Measurements from ENCODE around the gene EFNB3.

Gene EFNB3, protein sequence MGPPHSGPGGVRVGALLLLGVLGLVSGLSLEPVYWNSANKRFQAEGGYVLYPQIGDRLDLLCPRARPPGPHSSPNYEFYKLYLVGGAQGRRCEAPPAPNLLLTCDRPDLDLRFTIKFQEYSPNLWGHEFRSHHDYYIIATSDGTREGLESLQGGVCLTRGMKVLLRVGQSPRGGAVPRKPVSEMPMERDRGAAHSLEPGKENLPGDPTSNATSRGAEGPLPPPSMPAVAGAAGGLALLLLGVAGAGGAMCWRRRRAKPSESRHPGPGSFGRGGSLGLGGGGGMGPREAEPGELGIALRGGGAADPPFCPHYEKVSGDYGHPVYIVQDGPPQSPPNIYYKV

DNA sequence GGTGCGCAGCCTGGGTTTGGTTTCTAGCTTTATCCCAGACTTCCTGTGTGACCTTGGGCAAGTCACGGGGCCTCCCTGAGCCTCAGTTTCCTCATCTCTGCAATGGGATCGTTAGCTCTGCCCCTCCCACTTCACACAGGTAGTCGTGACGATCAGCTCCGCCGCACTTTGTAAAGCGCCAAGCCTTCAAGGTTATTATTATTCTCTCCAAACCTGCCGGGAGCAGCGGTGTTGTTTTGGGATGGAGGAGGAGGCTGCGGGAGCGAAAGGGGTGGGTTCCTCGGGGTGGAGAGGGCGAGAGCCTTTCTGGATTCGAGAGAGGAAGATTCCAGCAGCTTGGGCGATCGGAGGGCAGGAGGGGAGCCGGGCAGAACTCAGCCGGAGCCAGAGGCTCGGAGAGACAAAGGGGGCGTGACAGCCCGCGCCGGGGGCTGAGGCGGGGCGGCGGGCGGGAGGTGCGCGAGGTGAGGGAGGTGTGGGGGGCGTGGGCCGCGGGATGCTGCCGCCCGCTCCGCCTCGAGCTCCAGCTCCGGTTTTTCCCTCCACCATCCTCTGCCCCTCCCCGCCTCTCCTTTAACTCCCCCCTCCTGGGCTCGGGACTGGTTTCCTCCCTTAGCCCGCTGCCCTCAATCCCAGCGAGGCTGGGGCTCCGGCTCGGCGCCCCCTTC is at the start of gene EFNB3:
Gene EFNB3, plus strand, starts transcription at position 602 of the 668 bp plus-strand sequence. CDS start 397 bp downstream, outside the sequence.
- peak in 1 of 2 experiments; percentile 72 for DNase-seq

DNA sequence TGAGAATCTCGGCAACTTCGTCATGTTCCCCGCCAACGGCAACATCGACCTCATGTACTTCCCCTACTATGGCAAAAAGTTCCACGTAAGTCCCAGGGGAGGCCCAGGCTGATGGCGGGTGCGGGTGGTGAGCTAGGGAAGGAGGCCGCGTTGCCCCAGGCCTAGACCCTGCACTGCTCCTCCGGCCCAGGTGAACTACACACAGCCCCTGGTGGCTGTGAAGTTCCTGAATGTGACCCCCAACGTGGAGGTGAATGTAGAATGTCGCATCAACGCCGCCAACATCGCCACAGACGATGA is 49.5 kb upstream of the EFNB3 start:
- no peak for DNase-seq

DNA sequence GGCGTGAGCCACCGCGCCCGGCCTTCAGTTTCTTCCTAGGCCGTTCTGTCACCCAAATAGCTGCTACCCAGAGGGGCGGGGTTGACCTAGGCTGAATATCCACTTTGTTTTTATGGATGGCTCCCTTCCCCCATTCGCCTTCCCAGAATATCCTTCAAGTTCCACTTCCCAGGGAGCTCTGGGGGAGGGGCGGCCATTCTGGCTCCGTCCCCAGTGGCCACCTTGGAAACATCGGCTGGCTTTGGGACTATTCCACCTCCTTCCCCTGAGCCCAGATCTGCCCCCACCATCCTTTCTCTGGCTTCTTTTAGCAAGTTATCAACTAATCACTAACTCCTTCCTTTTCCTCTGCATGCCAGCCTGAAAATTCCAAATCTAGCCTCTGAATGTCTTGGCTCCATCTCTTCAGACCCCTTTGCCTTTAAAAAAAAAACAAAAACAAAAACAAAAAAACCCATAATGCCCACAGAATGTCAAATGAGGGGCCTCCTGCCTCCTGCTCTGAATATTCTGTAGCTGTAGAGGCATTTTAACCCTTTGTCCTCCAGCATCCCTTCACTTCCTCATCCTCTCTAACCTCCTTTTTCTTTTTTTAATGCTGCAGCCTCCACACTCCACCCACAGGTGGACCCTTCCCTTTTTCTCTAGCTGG is 47.9 kb upstream of the EFNB3 start:
- no peak for DNase-seq

DNA sequence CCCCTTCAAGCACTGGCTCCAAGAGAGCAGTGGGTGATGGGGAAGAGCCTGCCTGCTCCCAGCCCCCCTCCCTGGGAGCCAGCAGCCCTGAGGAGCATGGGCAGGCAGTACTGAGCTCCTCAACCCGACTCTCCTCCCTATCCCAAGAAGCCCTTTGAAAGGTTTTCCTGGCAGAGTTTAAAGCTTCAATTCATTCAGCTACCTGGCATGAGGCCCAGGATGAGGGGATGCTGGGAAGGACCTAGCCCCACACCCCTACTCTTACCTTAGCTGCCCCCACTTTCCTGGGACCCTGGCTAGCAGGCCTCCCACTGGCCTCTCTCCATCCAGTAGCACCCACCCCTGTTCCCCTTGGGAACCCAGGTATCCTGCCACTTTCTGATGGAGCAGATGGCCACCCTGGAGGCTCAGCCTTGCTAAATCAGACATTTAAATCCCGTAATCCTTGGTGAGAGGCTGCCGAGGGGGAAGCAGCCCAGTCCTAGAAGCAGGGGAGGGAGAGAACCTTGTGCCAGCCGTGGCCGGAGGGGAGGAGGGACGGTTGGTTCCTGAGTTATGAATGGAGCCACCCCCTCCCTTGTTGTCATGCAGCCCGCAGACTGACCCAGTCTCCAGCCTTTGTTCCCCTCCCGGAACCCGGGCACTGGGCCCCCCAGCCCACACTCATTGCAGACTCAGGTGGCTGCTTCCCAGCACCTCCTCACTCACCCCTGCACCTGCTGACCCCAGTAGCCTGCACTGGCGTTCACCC is 37.2 kb upstream of the EFNB3 start:
- no peak for DNase-seq

DNA sequence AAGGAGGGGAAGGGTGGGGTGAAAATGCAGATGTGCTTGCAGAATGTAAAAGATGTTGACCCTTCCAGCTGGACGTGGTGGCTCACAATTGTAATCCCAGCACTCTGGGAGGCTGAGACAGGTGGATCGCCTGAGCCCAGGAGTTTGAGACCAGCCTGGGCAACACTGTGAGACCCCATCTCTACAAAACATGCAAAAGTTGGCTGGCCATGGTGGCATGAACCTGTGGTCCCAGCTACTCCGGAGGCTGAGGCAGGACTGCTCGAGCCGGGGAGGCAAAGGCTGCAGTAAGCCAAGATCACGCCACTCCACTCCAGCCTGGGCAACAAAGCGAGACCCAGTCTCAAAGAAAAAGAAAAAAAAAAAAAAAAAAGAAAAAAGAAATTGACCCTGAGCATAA is 36.5 kb upstream of the EFNB3 start:
- DNase-seq: no peak

DNA sequence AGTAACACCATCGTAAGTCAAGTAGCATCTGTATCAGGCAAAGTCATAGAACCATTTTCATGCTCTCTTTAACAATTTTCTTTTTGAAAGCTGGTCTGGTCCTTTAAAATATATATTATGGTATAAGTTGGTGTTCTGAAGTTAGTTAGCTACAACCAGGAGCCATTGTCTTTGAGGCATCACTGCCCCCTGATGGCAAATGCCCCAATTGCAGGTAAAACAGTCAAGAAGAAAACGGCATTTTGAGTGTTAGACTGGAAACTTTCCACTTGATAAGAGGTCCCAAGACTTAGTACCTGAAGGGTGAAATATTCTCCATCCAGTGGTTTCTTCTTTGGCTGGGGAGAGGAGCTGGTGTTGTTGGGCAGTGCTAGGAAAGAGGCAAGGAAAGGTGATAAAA is 31.8 kb upstream of the EFNB3 start:
- peak in 1 of 2 experiments; percentile 33 for DNase-seq

DNA sequence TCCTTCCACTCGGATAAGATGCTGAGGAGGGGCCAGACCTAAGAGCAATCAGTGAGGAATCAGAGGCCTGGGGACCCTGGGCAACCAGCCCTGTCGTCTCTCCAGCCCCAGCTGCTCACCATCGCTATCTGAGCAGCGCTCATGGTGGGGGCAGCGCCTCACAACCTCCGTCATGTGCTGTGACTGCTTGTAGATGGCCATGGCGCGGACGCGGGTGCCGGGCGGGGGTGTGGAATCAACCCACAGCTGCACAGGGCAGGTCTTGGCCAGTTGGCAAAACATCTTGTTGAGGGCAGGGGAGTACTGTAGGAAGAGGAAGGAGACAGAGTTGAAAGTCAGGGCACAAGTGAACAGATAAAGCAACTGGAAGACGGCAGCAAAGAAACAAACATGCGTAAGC is 30.1 kb upstream of the EFNB3 start:
- DNase-seq: no peak

DNA sequence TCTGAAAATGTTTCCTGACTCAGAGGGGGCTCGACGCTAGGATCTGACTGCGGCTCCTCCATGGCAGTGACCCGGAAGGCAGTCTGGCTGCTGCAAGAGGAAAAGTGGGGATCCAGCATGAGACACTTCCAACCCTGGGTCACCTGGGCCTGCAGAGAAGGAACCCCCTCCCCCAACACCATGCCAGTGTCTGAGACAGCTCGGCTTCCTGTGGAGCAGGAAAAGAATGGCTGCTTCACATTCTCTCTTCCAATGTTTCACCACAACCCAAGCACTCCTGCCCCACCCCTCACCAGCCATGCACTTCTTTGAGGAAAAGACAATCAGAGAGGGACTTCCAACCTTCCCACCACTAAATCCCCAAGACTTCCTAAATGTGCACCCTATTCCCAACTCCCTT is 28.5 kb upstream of the EFNB3 start:
- DNase-seq: no peak

DNA sequence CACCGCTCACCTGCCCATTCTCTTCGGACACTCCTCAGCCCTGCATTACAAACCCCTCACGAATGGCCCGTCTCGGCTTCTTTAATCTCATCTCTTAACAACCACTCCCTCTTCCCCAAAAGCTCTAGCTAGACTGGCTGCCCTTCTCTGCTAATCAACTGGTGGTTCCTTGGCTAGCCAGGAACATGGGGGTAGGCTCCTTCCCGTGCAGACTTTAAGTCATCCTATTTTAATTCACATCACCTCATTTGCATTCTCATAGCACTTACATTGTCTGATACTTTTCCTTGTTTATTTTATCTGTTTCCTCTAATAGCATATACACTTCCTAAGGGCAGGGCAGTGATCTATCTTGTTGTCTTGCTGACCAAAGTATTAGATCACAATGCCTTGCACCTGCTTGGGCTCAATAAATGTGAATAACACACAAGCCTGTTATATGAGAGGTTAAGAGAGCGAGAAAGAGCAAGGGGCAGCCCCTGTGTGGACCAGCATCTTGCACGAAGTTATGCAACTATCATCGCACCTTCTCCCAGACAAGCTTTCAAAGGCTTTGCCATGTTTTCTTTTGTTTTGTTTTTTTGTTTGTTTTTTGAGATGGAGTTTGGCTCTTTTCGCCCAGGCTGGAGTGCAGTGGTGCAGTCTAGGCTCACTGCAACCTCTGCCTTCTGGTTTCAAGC is 27.5 kb upstream of the EFNB3 start:
- no peak for DNase-seq

DNA sequence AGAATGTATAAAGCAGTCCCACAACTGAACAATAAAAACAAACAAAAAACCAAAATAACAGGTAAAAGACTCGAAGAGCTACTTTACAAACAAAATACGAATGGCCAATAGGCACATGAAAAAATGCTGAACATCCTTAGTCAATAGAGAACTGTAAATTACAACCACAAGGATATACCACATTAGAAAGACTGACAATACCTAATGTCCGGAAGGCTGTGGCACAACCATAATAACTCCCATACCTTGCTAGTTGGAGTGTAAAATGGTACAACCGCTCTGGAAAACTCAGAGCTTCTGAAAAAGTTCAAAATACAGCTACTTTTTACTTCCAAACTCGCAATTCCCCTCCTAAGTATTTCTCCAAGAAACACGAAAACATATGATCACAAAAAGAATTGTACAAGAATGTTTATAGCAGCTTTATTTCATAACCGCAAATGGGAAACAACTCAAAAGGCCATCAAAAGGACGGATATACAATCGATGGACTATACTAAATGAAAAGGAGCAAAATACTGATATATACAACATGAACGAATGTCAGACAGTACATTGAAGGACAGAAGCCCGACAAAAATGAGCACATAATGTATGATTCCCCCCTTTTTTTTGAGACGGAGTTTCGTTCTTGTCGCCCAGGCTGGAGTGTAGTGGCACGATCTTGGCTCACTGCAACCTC is 20.0 kb upstream of the EFNB3 start:
- no peak for DNase-seq

DNA sequence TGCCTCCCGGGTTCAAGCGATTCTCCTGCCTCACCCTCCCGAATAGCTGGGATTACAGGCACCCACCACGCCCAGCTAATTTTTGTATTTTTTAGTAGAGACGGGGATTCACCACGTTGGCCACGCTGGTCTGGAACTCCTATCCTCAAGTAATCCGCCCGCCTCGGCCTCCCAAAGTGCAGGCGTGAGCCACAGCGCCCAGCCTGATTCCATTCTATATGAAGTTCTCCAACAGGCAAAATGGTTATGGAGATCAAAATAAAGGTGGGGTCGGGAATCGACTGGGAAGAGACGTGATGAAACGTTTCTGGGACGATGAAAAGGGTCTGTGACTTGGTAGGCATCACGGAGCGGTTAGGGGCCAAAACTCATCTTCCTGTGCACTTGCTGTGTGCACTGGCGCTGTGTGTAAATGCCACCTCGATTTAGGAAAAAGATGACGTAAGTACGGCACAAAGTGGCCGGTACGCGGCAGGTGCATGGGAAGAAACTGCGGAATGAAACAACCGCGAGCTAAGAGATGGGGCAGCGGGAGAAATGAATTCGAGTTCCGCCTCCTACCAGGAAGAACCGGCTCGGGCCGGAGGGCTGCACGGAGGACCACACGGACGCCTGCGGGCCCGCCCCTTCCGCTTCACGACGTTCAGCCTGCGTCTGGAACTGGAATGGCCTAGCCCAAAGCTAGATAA is 19.3 kb upstream of the EFNB3 start:
- peak; percentile 88 to 91 for DNase-seq

DNA sequence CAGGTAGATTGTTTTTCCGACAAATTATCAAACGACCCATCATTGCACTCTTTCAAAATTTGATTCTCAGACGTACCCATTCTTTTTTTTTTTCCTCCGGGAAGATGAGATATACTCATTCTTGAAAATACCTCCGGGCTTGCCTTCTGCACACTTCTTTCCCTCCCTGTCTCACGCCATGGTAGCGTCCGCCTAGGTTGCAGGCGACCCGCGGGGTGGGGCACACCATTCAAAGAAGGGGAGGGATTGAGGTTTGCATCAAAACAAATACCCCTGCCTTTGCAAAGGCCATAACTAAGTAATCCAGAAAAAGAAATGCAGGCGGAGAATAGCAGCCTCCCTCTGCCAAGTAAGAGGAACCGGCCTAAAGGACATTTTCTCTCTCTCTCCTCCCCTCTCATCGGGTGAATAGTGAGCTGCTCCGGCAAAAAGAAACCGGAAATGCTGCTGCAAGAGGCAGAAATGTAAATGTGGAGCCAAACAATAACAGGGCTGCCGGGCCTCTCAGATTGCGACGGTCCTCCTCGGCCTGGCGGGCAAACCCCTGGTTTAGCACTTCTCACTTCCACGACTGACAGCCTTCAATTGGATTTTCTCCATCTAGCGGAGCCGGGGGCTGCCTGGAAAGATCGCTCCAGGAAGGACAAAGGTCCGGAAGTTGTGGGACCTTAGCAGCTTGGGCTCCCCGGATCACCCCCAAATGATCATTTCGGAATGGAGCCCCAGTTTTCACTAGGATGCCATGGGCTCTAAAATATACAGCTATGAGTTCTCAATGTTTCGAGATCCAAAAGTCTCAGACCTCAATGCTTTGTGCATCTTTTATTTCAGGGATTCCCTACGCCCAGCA is 18.6 kb upstream of the EFNB3 start:
- peak; percentile 79 to 88 for DNase-seq

DNA sequence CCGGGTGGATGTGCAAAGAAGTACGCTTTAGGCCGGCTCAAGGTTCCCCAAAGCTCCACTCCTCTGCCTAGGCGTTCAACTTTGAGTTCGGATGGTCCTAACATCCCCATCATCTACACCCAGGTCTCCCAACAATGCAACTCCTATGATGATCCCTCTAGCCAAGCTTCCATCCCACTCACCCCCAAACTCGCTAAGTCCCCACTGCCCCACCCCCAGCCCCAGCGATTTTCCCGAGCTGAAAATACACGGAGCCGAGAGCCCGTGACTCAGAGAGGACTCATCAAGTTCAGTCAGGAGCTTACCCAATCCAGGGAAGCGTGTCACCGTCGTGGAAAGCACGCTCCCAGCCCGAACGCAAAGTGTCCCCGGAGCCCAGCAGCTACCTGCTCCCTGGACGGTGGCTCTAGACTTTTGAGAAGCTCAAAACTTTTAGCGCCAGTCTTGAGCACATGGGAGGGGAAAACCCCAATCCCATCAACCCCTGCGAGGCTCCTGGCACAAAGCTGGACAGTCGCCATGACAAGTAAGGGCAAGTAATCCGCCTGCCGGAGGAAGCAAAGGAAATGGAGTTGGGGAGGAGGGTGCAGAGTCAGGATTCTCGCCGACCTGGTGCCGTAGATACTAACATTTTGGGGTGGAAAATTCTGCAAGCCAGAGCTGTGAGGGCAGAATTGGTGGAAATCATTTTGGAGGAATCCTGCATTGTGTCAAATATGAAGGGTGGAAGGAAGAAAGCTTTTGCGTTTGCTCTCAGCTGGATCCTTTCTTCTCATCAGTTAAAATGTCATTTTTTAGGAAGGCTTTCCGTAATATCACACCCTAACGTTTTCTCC is 17.7 kb upstream of the EFNB3 start, which contains the start of gene TP53:
Gene TP53, minus strand, starts transcription at position 419 of the 836 bp plus-strand sequence. CDS start 10,896 bp downstream, outside the sequence.
- DNase-seq: peak; percentile 81 to 88

DNA sequence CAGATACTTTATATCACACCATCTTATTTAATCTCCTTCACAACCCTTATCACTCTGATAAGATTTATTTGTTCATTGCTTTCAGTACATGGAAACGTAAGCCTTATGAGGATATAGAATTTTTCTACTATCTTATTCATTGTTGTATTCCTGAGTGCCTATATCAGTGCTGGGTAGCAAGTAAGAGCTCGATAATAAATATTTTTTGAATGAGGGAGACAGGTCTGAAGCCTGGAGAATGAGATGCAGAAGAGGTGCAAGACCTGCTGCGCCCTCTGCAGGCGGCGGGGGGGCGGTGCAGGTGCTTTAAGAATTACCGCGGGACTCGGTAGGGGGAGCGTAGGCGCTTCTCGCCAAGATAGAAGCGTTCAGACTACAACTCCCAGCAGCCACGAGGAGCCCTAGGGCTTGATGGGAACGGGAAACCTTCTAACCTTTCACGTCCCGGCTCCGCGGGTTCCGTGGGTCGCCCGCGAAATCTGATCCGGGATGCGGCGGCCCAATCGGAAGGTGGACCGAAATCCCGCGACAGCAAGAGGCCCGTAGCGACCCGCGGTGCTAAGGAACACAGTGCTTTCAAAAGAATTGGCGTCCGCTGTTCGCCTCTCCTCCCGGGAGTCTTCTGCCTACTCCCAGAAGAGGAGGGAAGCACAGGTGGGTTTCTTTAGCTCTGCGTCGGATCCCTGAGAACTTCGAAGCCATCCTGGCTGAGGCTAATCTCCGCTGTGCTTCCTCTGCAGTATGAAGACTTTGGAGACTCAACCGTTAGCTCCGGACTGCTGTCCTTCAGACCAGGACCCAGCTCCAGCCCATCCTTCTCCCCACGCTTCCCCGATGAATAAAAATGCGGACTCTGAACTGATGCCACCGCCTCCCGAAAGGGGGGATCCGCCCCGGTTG is 16.8 kb upstream of the EFNB3 start, which contains the start of gene WRAP53:
Gene WRAP53, plus strand, starts transcription at position 570 of the 900 bp plus-strand sequence. Its CDS starts 172 bp downstream, at position 742.
- DNase-seq: peak; percentile 93 to 96

DNA sequence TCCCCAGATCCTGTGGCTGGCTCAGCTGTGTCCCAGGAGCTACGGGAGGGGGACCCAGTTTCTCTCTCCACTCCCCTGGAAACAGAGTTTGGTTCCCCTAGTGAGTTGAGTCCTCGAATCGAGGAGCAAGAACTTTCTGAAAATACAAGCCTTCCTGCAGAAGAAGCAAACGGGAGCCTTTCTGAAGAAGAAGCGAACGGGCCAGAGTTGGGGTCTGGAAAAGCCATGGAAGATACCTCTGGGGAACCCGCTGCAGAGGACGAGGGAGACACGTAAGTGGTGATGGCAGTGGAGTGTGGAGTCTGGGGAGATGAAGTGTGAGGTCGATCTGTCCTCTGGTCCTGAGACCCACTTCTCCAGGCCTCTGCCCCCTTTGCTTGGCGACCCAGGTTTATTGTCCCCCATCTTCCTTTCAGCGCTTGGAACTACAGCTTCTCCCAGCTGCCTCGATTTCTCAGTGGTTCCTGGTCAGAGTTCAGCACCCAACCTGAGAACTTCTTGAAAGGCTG is 16.1 kb upstream of the EFNB3 start:
- DNase-seq: no peak

DNA sequence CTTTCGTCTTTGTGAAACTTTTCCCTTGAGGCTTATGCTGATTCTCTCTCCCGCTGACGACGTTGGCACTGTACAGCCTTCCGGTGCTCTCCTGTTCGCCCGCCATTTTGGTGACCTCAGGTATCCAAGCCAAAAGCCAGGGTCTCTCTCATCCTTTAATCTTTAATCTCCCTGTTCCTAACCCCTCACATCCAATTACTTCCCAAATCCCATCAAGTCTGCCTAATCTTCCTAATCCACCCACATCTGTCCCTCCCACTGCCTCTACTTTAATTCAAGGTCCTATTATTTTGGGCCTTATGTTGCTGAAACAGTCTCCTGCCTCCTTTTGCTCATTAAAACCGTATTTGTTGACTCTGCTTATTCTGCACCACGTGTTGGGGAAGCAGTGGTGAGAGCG is 9.4 kb upstream of the EFNB3 start:
- no peak for DNase-seq

DNA sequence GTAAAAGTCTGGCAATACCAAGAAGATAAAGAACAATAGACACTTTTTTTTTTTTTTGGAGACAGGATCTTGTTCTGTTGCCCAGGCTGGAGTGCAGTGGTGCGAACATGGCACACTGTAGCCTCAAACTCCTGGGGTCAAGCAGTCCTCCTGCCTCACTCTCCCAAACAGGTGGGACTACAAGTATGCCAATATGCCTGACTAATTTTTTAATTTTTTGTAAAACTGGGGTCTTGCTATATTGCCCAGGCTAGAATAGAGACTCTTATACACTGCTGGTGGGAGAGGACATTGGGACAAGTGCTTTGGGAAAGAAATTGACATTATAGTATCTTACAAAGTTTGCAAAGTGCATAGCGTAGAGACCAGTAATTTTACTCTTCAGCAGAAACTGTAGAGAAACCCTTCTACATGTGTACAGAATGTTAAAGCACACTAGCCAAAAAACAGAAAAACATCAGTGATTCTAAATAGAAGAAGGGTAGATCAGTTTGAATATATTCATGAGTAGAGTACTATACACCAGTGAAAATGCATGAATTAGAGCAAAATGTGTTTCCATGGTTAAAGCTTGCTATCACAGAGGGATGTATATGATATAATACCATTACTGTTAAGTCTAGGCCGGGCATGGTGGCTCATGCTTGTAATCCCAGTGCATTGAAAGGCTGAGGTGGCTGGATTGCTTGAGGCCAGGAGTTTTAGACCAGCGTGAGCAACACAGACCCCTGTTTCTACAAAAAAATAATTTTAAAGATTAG is 7.0 kb upstream of the EFNB3 start:
- no peak for DNase-seq

All from NCI-H526 (cell line).